A673 (cell line): ENCODE measurements around the gene GOLGA6L7. TPM values are rescaled to one million over a fixed set of nuclear protein-coding genes. Genes with fewer than 3 reads are reported as not detected.
"Not testable (repeated sequence)": the region's sequence is repeated elsewhere in the genome, so short reads cannot be mapped to it uniquely, and the experiment has no call there.

ENCODE experiments used
- BruUV-seq: library from RNA; stranded (reverse); fragments of 400-500 nt; replicated peaks from 2 replicates; lab custom pipeline; 2021; lab: Mats Ljungman, UMichigan
- CTCF ChIA-PET: fragments of 300-600 bp; sonication (Branson Sonifier 250); formaldehyde crosslinking; loops from one replicate; lab custom pipeline; 2022; ENCODE audit warnings: antibody characterized with exemption; lab: Charles Lee
- POLR2A ChIA-PET: fragments of 300-600 bp; sonication (Branson Sonifier 250); formaldehyde crosslinking; loops from one replicate; lab custom pipeline; 2022; ENCODE audit warnings: antibody characterized with exemption; ENCODE audit not compliant: low non-redundant PET; lab: Charles Lee
- DNase-seq: peaks from one replicate; pipeline ENCODE4 v3.0.0-alpha.2; 2015; ENCODE audit warnings: low spot score
- H3K27ac ChIP-seq: fragments of 200-600 bp; sonication (generic); 2 replicates; pipeline ENCODE4 v1.5.1; 2016; ENCODE audit warnings: mixed run types, low read depth, mild to moderate bottlenecking, mixed read lengths, antibody characterized with exemption, low read length; ENCODE audit not compliant: poor library complexity, severe bottlenecking
- H3K27me3 ChIP-seq: fragments of 200-600 bp; sonication (generic); replicated peaks from 2 replicates; pipeline ENCODE4 v1.6.1; 2017; ENCODE audit warnings: mixed run types, low read depth, mild to moderate bottlenecking, mixed read lengths, antibody characterized with exemption, low read length; ENCODE audit not compliant: insufficient read depth, poor library complexity
- H3K36me3 ChIP-seq: fragments of 200-600 bp; sonication (generic); 2 replicates; pipeline ENCODE4 v1.6.1; 2016; ENCODE audit warnings: mixed run types, mild to moderate bottlenecking, mixed read lengths, antibody characterized with exemption, low read length; ENCODE audit not compliant: insufficient read depth, poor library complexity, severe bottlenecking
- H3K4me1 ChIP-seq: fragments of 200-600 bp; sonication (generic); 2 replicates; pipeline ENCODE4 v1.6.1; 2017; ENCODE audit warnings: mixed run types, mild to moderate bottlenecking, mixed read lengths, antibody characterized with exemption, low read length; ENCODE audit not compliant: insufficient read depth, poor library complexity, severe bottlenecking
- H3K4me3 ChIP-seq: fragments of 200-600 bp; sonication (generic); 2 replicates; pipeline ENCODE4 v1.5.1; 2016; ENCODE audit warnings: low read depth, mixed run types, mild to moderate bottlenecking, mixed read lengths, low read length; ENCODE audit not compliant: poor library complexity, severe bottlenecking
- H3K9me3 ChIP-seq: fragments of 200-600 bp; sonication (generic); 2 replicates; pipeline ENCODE4 v1.6.1; 2016; ENCODE audit warnings: mixed run types, low read depth, mild to moderate bottlenecking, mixed read lengths, antibody characterized with exemption, low read length; ENCODE audit not compliant: poor library complexity, severe bottlenecking
- intact Hi-C: fragments of 100-400 bp; cut with micrococcal nuclease; formaldehyde crosslinking; loops from one replicate; pipeline ENCODE4 v1.10.0; 2022; ENCODE audit not compliant: unreplicated experiment
- total RNA-seq: library from RNA; stranded (reverse); gene quantifications from 2 replicates; pipeline ENCODE4 v1.2.3, GENCODE V29; 2021

GOLGA6L7 gene
- total RNA-seq, 1 experiment from 2014 or later: not detected

GRCh38 chr15:28844147-28844546 lies 4.3 kb downstream of the GOLGA6L7 start:
- H3K9me3 ChIP-seq, POLR2A ChIA-PET, H3K4me3 ChIP-seq, CTCF ChIA-PET, H3K36me3 ChIP-seq, BruUV-seq, H3K27me3 ChIP-seq, H3K27ac ChIP-seq, intact Hi-C loops, H3K4me1 ChIP-seq, DNase-seq: not testable (repeated sequence)

- CTCF ChIA-PET, H3K27ac ChIP-seq, POLR2A ChIA-PET, H3K4me1 ChIP-seq, H3K36me3 ChIP-seq, H3K9me3 ChIP-seq, intact Hi-C loops, BruUV-seq, H3K27me3 ChIP-seq, DNase-seq, H3K4me3 ChIP-seq: not testable (repeated sequence)
Observed at GRCh38 chr15:28843520-28843919, 4.9 kb downstream of the GOLGA6L7 start.

GRCh38 chr15:28842210-28842609 lies 6.2 kb downstream of the GOLGA6L7 start:
- H3K27me3 ChIP-seq, H3K4me1 ChIP-seq, intact Hi-C loops, DNase-seq, H3K4me3 ChIP-seq, H3K36me3 ChIP-seq, BruUV-seq, H3K27ac ChIP-seq, H3K9me3 ChIP-seq, POLR2A ChIA-PET: not testable (repeated sequence)
- CTCF ChIA-PET: interaction anchor here (0.7 kb wide), 1 partner anchor 820 kb away, joined by 5 read pairs; no protein-coding TSS in a partner anchor

- POLR2A ChIA-PET, CTCF ChIA-PET: not testable (repeated sequence)
Observed at GRCh38 chr15:28840285-28840684, 8.2 kb downstream of the GOLGA6L7 start.

GRCh38 chr15:28834957-28835585 lies 13.4 kb downstream of the GOLGA6L7 start:
- BruUV-seq, DNase-seq, H3K36me3 ChIP-seq, H3K27me3 ChIP-seq, H3K4me1 ChIP-seq, H3K27ac ChIP-seq, intact Hi-C loops, H3K4me3 ChIP-seq, CTCF ChIA-PET, POLR2A ChIA-PET, H3K9me3 ChIP-seq: not testable (repeated sequence)

More at GRCh38 chr15:28840285-28840684, 8.2 kb downstream of the GOLGA6L7 start:
- H3K4me3 ChIP-seq, H3K27ac ChIP-seq, BruUV-seq, H3K4me1 ChIP-seq, H3K27me3 ChIP-seq, intact Hi-C loops, DNase-seq, H3K36me3 ChIP-seq, H3K9me3 ChIP-seq: not testable (repeated sequence)

- H3K27me3 ChIP-seq, H3K36me3 ChIP-seq, POLR2A ChIA-PET, H3K27ac ChIP-seq, CTCF ChIA-PET, H3K4me1 ChIP-seq, BruUV-seq, H3K9me3 ChIP-seq, H3K4me3 ChIP-seq, intact Hi-C loops: not testable (repeated sequence)
- peak; percentile 68 for DNase-seq
Observed at GRCh38 chr15:28831897-28832587, 16.4 kb downstream of the GOLGA6L7 start.

- CTCF ChIA-PET, H3K4me3 ChIP-seq, H3K27ac ChIP-seq, BruUV-seq, intact Hi-C loops, H3K9me3 ChIP-seq, DNase-seq, H3K27me3 ChIP-seq, POLR2A ChIA-PET, H3K36me3 ChIP-seq, H3K4me1 ChIP-seq: not testable (repeated sequence)
Observed at GRCh38 chr15:28821420-28821819, 27.0 kb downstream of the GOLGA6L7 start.
